GM19351 (cell line): ENCODE data around the gene SERPINB12.

Source experiments
- ATAC-seq: cut with Tn5 transposase; IDR thresholded peaks from one replicate; pipeline ENCODE4 v1.9.1; 2021; ENCODE audit warnings: mild to moderate bottlenecking, moderate library complexity; ENCODE audit not compliant: unreplicated experiment

SERPINB12 gene

GRCh38 chr18:63542069-63542468 lies at the start of gene SERPINB12:
Gene SERPINB12 (plus strand): TSS chr18:63542369. CDS start chr18:63556160, 13,791 bp downstream.
- no peak for ATAC-seq

GRCh38 chr18:63492851-63493250 lies 49.3 kb upstream of the SERPINB12 start:
- ATAC-seq, result no peak

GRCh38 chr18:63495675-63496074 lies 46.5 kb upstream of the SERPINB12 start:
- no peak for ATAC-seq

- ATAC-seq, result peak; percentile 70
Measured at GRCh38 chr18:63505566-63506335, 36.4 kb upstream of the SERPINB12 start.

- no peak for ATAC-seq
Measured at GRCh38 chr18:63506336-63506646, 35.9 kb upstream of the SERPINB12 start.

- ATAC-seq, result no peak
Measured at GRCh38 chr18:63508596-63508995, 33.6 kb upstream of the SERPINB12 start.

GRCh38 chr18:63511285-63511684 lies 30.9 kb upstream of the SERPINB12 start:
- no peak for ATAC-seq

- no peak for ATAC-seq
Measured at GRCh38 chr18:63514326-63514725, 27.8 kb upstream of the SERPINB12 start.

GRCh38 chr18:63514888-63515678 lies 27.1 kb upstream of the SERPINB12 start:
- ATAC-seq, result no peak

GRCh38 chr18:63515801-63516200 lies 26.4 kb upstream of the SERPINB12 start:
- no peak for ATAC-seq

- ATAC-seq, result peak; percentile 95
Measured at GRCh38 chr18:63518178-63519012, 23.8 kb upstream of the SERPINB12 start.

GRCh38 chr18:63520053-63520685 lies 22.0 kb upstream of the SERPINB12 start:
- no peak for ATAC-seq

GRCh38 chr18:63523660-63524059 lies 18.5 kb upstream of the SERPINB12 start:
- no peak for ATAC-seq

GRCh38 chr18:63527251-63527650 lies 14.9 kb upstream of the SERPINB12 start:
- no peak for ATAC-seq

- no peak for ATAC-seq
Measured at GRCh38 chr18:63528863-63529492, 13.2 kb upstream of the SERPINB12 start.

GRCh38 chr18:63532471-63532870 lies 9.7 kb upstream of the SERPINB12 start:
- ATAC-seq, result peak; percentile 51

GRCh38 chr18:63534615-63535014 lies 7.6 kb upstream of the SERPINB12 start:
- ATAC-seq, result peak; percentile 79

- ATAC-seq, result no peak
Measured at GRCh38 chr18:63539904-63540510, 2.2 kb upstream of the SERPINB12 start.

GRCh38 chr18:63544017-63544416 lies 1.8 kb downstream of the SERPINB12 start:
- ATAC-seq, result no peak

- no peak for ATAC-seq
Measured at GRCh38 chr18:63545000-63545399, 2.8 kb downstream of the SERPINB12 start.
